Common myeloid progenitor, CD34-positive (primary cell): ENCODE measurements around the gene GARIN5B.

Experiments
- CTCF ChIA-PET: fragments of 350-600 bp; sonication (Branson Sonifier 250); formaldehyde crosslinking; loops from one replicate; lab custom pipeline; 2021; ENCODE audit warnings: antibody characterized with exemption; lab: Charles Lee
- POLR2A ChIA-PET: fragments of 350-600 bp; sonication (Branson Sonifier 250); formaldehyde crosslinking; loops from one replicate; lab custom pipeline; 2021; ENCODE audit warnings: antibody characterized with exemption; lab: Charles Lee
- DNase-seq, 3 donors: peaks; one replicate each; pipeline versions ENCODE4 v3.0.0 to v3.0.0-alpha.2; 2013
- H3K27ac ChIP-seq, 2 experiments: 1 replicate in 1 of 2; 2 replicates in 1 of 2; pipeline ENCODE4 v1.7.0; 2013; ENCODE audit warnings: inconsistent platforms in 2 of 2, low read length in 2 of 2, mild to moderate bottlenecking in 2 of 2, low read depth in 1 of 2, moderate library complexity in 1 of 2; ENCODE audit not compliant: severe bottlenecking in 2 of 2, insufficient read depth in 1 of 2, poor library complexity in 1 of 2
- H3K27me3 ChIP-seq, 5 experiments: replicated peaks in 2 of 5; 1 replicate in 3 of 5; 2 replicates in 2 of 5; pipeline versions ENCODE4 v1.6.1 to v1.7.0; 2013; ENCODE audit warnings: low read length in 4 of 5, mild to moderate bottlenecking in 2 of 5, moderate library complexity in 2 of 5, inconsistent platforms in 1 of 5; ENCODE audit not compliant: insufficient read depth in 5 of 5, control insufficient read depth in 4 of 5
- H3K36me3 ChIP-seq, 4 experiments: 1 replicate in 2 of 4; 2 replicates in 2 of 4; pipeline versions ENCODE4 v1.6.1 to v1.7.0; 2013; ENCODE audit warnings: low read length in 3 of 4, control low read depth in 1 of 4, mild to moderate bottlenecking in 1 of 4; ENCODE audit not compliant: control insufficient read depth in 4 of 4, insufficient read depth in 4 of 4
- H3K4me1 ChIP-seq, 4 experiments: 1 replicate in 3 of 4; 2 replicates in 1 of 4; pipeline versions ENCODE4 v1.6.1 to v1.7.1; 2013; ENCODE audit warnings: low read length in 3 of 4, mild to moderate bottlenecking in 3 of 4, control low read depth in 1 of 4, inconsistent platforms in 1 of 4, moderate library complexity in 1 of 4; ENCODE audit not compliant: control insufficient read depth in 4 of 4, insufficient read depth in 4 of 4; ENCODE audit errors: control extremely low read depth in 1 of 4
- H3K4me3 ChIP-seq, 7 experiments: 1 replicate in 4 of 7; 2 replicates in 3 of 7; pipeline versions ENCODE4 v1.5.1 to v1.7.0; 2013; ENCODE audit warnings: mild to moderate bottlenecking in 7 of 7, low read length in 6 of 7, moderate library complexity in 6 of 7, inconsistent platforms in 2 of 7, low read depth in 2 of 7, control low read depth in 1 of 7; ENCODE audit not compliant: insufficient read depth in 4 of 7, control insufficient read depth in 1 of 7; ENCODE audit errors: extremely low read depth in 1 of 7
- H3K9me3 ChIP-seq, 5 experiments: 1 replicate in 4 of 5; 2 replicates in 1 of 5; pipeline versions ENCODE4 v1.6.1 to v1.7.1; 2013; ENCODE audit warnings: low read length in 4 of 5, mild to moderate bottlenecking in 2 of 5, inconsistent platforms in 1 of 5, low read depth in 1 of 5, moderate library complexity in 1 of 5; ENCODE audit not compliant: control insufficient read depth in 4 of 5, insufficient read depth in 2 of 5; ENCODE audit errors: control extremely low read depth in 1 of 5
- WGBS: methylation state at CpG from one replicate; pipeline ENCODE4 v1.1.5; 2013; ENCODE audit not compliant: insufficient coverage; 5-methylcytosine and 5-hydroxymethylcytosine counted together

Gene GARIN5B

GRCh38 chr19:55384131-55384919, 21.3 kb upstream of the GARIN5B start, which contains the start of gene TMEM238:
Gene TMEM238 (minus strand): TSS chr19:55384292. CDS start chr19:55384259, 33 bp downstream.
- H3K27ac ChIP-seq, result peak within 1 kb of the TSS; percentile 80 to 95
- CTCF ChIA-PET, result interaction anchor here (0.5 to 3.1 kb wide), 18 partner anchors 9 to 244 kb away, joined by 3 to 37 read pairs (median 5); partner anchors contain the start of genes KMT5C and PPP6R1
- POLR2A ChIA-PET, result interaction anchor here (0.6 to 1.5 kb wide), 9 partner anchors 11 to 730 kb away, joined by 3 to 11 read pairs (median 4); partner anchors contain the start of genes KMT5C, PPP6R1 and UBE2S
- peak; percentile 25 to 63 (median 48) for DNase-seq
- no peaks in the 10 kb centered on the region for H3K27me3 ChIP-seq
- peaks cover 2 to 30% (median 25%) of the 10 kb centered on the region in 4 experiments for H3K36me3 ChIP-seq
- WGBS, result 11% methylated on average over 44 of the region's 72 CpGs
- H3K9me3 ChIP-seq, result no peaks in the 10 kb centered on the region
- H3K4me1 ChIP-seq, result peaks cover 0 to 57% (median 52%) of the 10 kb centered on the region in 4 experiments
- H3K4me3 ChIP-seq, result peak within 1 kb of the TSS; percentile 56 to 99 (median 99)

GRCh38 chr19:55383279-55384130, 20.4 kb upstream of the GARIN5B start:
- CTCF ChIA-PET, result interaction anchor here (0.5 to 3.1 kb wide), 19 partner anchors 14 to 243 kb away, joined by 3 to 37 read pairs (median 5); partner anchors contain the start of genes KMT5C and PPP6R1
- H3K4me3 ChIP-seq, result peak overlapping the region; percentile 54 to 99 (median 99)
- peak; percentile 71 to 85 (median 83) for DNase-seq
- POLR2A ChIA-PET, result interaction anchor here (0.5 to 1.5 kb wide), 10 partner anchors 11 to 731 kb away, joined by 3 to 11 read pairs (median 4); partner anchors contain the start of genes KMT5C, PPP6R1 and UBE2S
- H3K27me3 ChIP-seq, result no peaks in the 10 kb centered on the region
- H3K9me3 ChIP-seq, result no peaks in the 10 kb centered on the region
- H3K27ac ChIP-seq, result peak overlapping the region in 1 of 2 experiments; percentile 58
- peaks cover 0 to 49% (median 48%) of the 10 kb centered on the region in 4 experiments for H3K4me1 ChIP-seq
- peaks cover 2 to 22% (median 18%) of the 10 kb centered on the region in 4 experiments for H3K36me3 ChIP-seq
- WGBS, result 2% methylated on average over 66 of the region's 88 CpGs

- Histone ChIP-seq H3K36me3 (peaks cover 2 to 13% (median 10%) of the 10 kb centered on the region in 4 experiments), H3K27ac (peak overlapping the region in 1 of 2 experiments; percentile 58), H3K4me1 (peaks cover 0 to 39% (median 38%) of the 10 kb centered on the region in 4 experiments), H3K27me3 (peaks cover 0 to 5% (median 0%) of the 10 kb centered on the region in 5 experiments), H3K9me3 (no peaks in the 10 kb centered on the region), H3K4me3 (peak overlapping the region in 2 of 7 experiments; percentile 60 to 99)
- POLR2A ChIA-PET, result interaction anchor here (0.5 to 1.4 kb wide), 2 partner anchors 81 to 113 kb away, joined by 3 read pairs; no protein-coding TSS in a partner anchor
- DNase-seq, result no peak
- WGBS, result 100% methylated on average over 1 of the region's 3 CpGs
- CTCF ChIA-PET, result interaction anchor here (0.8 to 3.1 kb wide), 9 partner anchors 30 to 181 kb away, joined by 3 to 37 read pairs (median 5); partner anchors contain the start of gene KMT5C
These were observed 19.5 kb upstream of the GARIN5B start for GRCh38 chr19:55382522-55383054.

GRCh38 chr19:55382013-55382412, 19.0 kb upstream of the GARIN5B start:
- Histone ChIP-seq H3K4me3 (no peak overlapping the region), H3K27me3 (peaks cover 0 to 9% (median 0%) of the 10 kb centered on the region in 5 experiments), H3K4me1 (peaks cover 0 to 34% (median 33%) of the 10 kb centered on the region in 4 experiments), H3K9me3 (no peaks in the 10 kb centered on the region), H3K27ac (no peak overlapping the region), H3K36me3 (peaks cover 0 to 7% (median 4%) of the 10 kb centered on the region in 4 experiments)
- ChIA-PET CTCF (no interaction called here), POLR2A (no interaction called here)
- WGBS, result 92% methylated on average over 5 of the region's 5 CpGs
- DNase-seq, result no peak

GRCh38 chr19:55379174-55379573, 16.1 kb upstream of the GARIN5B start:
- no peak overlapping the region for H3K4me3 ChIP-seq
- WGBS, result 100% methylated on average over 1 of the region's 11 CpGs
- no peak overlapping the region for H3K27ac ChIP-seq
- ChIA-PET CTCF (no interaction called here), POLR2A (no interaction called here)
- peaks cover 0 to 15% (median 11%) of the 10 kb centered on the region in 4 experiments for H3K4me1 ChIP-seq
- H3K27me3 ChIP-seq, result peaks cover 0 to 35% (median 6%) of the 10 kb centered on the region in 5 experiments
- DNase-seq, result no peak
- no peaks in the 10 kb centered on the region for H3K36me3 ChIP-seq
- no peaks in the 10 kb centered on the region for H3K9me3 ChIP-seq

- CTCF ChIA-PET, result interaction anchor here (0.5 kb wide), 1 partner anchor 18 kb away, joined by 3 read pairs; no protein-coding TSS in a partner anchor
These were observed 14.5 kb upstream of the GARIN5B start for GRCh38 chr19:55377356-55378131.

More at GRCh38 chr19:55377356-55378131, 14.5 kb upstream of the GARIN5B start:
- H3K27me3 ChIP-seq, result peaks cover 0 to 51% (median 6%) of the 10 kb centered on the region in 5 experiments
- H3K4me3 ChIP-seq, result no peak overlapping the region
- no peaks in the 10 kb centered on the region for H3K36me3 ChIP-seq
- POLR2A ChIA-PET, result no interaction called here
- no peak overlapping the region for H3K27ac ChIP-seq
- 64% methylated on average over 43 of the region's 43 CpGs for WGBS
- H3K4me1 ChIP-seq, result peaks cover 0 to 12% (median 8%) of the 10 kb centered on the region in 4 experiments
- DNase-seq, result no peak
- H3K9me3 ChIP-seq, result no peaks in the 10 kb centered on the region
